ENCODE data around the gene MTX2. TPM values are rescaled to one million over a fixed set of nuclear protein-coding genes. Genes with fewer than 3 reads are reported as not detected.

MTX2 gene
- 38.5 to 48.7 TPM (median 43.8 TPM) in 5 replicates for total RNA-seq (2022; extraction: Qiagen RNA extraction; ENCODE audit: low read depth)

GRCh38 chr2:176269319-176270099 lies at the start of gene MTX2:
MTX2 (plus strand) TSS chr2:176269442; CDS start chr2:176269630, 188 bp downstream.

Other genes starting within 250 kb of the MTX2 start
- gene EVX2, start 185.5 kb upstream of the MTX2 start, total RNA-seq (2022; extraction: Qiagen RNA extraction; ENCODE audit: low read depth) = 0.02 TPM in 1 of 5 replicates, not detected in the others
- gene HOXD13, start 176.7 kb upstream of the MTX2 start, total RNA-seq (2022; extraction: Qiagen RNA extraction; ENCODE audit: low read depth) = 0.15 to 0.29 TPM (median 0.16 TPM) in 5 replicates
- gene HOXD12, start 169.6 kb upstream of the MTX2 start, total RNA-seq (2022; extraction: Qiagen RNA extraction; ENCODE audit: low read depth) = not detected in 5 replicates
- 7.6 to 9.1 TPM (median 8.0 TPM) in 5 replicates for gene HOXD11, start 162.2 kb upstream of the MTX2 start, total RNA-seq (2022; extraction: Qiagen RNA extraction; ENCODE audit: low read depth)
- 5.5 to 7.4 TPM (median 7.3 TPM) in 5 replicates for gene HOXD10, start 152.7 kb upstream of the MTX2 start, total RNA-seq (2022; extraction: Qiagen RNA extraction; ENCODE audit: low read depth)
- gene HOXD9, start 146.7 kb upstream of the MTX2 start, total RNA-seq (2022; extraction: Qiagen RNA extraction; ENCODE audit: low read depth) = 1.0 to 1.7 TPM (median 1.2 TPM) in 5 replicates
- 2.9 to 5.5 TPM (median 5.4 TPM) in 5 replicates for gene HOXD8, start 139.7 kb upstream of the MTX2 start, total RNA-seq (2022; extraction: Qiagen RNA extraction; ENCODE audit: low read depth)
- gene HOXD4, start 117.9 kb upstream of the MTX2 start, total RNA-seq (2022; extraction: Qiagen RNA extraction; ENCODE audit: low read depth) = 0.29 to 0.66 TPM (median 0.49 TPM) in 5 replicates
- 0.14 to 0.33 TPM (median 0.21 TPM) in 4 of 5 replicates, not detected in the other for gene HOXD3, start 112.1 kb upstream of the MTX2 start, total RNA-seq (2022; extraction: Qiagen RNA extraction; ENCODE audit: low read depth)
- 0.12 to 0.44 TPM (median 0.21 TPM) in 5 replicates for gene HOXD1, start 80.8 kb upstream of the MTX2 start, total RNA-seq (2022; extraction: Qiagen RNA extraction; ENCODE audit: low read depth)